ENCODE results near the gene NR2E3.

NR2E3 gene

DNA sequence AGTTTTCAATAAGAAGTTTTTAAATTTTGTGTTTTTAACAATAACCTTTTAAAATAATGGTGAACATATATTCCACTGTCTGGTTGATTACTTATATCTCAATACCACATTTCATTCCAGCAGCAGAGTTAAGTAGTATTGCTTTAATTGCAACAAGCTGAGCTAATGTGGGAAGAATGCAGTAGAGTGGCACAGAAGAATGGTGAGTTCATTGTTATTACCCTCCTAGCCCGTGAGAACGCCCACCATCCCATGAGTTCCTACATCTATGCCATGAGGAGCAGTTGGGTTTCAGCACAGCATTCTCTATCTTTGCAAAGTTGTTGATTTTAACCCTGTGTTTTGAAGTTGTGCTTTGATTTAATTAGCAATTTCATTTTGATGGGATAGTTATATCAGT is 17.8 kb upstream of the NR2E3 start:
- DNase-seq = no peak

GRCh38 chr15:71798641-71799040 is 11.7 kb upstream of the NR2E3 start:
- no peak for DNase-seq

DNA sequence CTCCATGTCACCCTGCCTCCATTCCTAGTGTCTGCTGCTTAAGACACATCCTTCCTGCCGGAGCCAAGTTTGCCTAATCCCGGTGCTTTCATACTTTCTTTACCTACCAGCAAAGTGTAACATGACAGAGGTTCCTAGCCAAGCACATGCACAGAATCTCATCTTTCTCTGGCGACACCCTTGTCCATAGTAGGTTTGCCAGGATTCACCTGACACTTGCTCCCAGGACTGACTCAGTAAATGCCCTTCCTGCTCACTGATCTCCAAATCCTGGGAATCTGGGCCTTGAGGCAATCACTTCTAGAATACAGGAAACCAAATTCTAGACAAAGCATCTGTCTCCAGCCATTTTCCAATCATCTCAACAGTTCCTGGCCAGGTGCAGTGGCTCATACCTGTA is 10.2 kb upstream of the NR2E3 start:
- no peak for DNase-seq

- DNase-seq = peak; percentile 53
Measured at GRCh38 chr15:71800835-71801745, 9.3 kb upstream of the NR2E3 start.

GRCh38 chr15:71801935-71802655 is 8.3 kb upstream of the NR2E3 start:
- DNase-seq = no peak

DNA sequence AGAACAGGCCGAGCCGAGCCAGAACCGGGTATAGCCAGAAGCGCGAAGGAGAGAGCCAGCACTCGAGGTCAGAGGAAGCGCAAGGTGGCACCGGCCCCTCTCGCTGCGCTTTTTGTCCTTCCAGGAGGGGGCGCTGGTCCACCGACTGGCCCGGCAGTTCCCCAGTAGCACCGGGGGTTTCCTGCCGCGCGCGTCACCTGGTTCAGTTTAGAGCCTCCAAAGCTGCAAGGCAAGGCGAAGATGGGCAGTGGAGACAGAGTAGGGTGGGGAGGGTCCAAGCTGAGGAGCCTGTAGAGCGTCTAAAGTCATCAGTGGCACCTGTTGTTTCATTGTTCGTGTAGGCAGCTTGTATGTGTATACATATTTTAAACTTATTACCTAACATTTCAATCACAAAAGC is 7.6 kb upstream of the NR2E3 start:
- DNase-seq = peak; percentile 27

DNA sequence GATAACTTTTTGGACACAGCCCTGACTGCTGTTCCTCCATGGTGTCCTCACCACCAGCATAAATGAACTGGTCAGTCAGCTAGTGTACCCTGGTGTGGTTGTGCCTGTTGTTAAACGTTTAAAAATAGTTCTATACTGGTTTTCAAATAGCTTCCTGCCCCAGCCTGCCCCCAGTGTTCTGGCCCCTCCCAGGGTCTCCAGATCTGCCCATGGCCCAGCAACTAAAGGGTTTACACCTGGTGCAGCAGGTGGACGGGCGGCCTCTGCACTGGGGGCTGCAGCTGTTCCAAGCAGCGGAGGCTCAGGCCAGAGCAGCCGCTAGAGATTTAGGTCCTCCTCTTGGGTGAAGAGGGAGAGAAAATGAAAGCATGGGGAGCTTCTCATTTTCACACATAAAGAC is 6.1 kb upstream of the NR2E3 start:
- DNase-seq = no peak

DNA sequence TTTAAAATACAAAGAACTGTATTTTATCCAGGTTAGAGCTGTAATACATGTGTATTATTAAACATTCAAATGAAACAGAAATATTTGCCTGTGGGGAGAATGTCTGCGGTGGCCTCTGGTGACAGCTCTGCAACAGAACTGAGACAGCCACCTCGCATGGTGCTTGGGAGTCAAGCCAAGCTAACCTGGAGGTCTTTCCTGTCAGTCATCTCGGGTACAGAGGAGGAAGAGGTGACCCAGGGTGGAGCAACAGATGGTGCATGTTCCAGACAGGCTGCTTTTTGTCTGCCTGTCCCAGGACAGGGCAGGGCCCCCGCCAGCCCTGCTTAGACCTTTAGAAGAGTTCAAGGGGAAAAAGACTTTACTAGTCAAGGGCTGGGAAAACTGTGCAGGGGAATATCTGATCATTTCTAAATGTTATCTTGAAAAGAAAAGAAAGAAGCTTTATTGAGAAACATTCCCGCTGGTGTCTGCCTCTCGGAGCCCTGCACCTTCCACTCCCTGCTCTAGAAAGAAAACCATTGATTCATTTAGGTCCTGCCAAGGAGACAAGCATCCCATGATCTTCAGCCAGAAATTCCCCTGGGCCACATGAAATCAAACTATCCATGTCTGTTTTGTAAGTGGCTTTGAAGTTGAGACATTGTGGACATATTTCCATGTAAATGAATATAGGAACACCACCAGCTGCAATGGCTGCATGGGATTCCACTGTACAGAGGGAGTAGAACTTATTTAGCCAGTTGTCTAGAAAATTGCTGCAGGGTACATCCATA is 5.5 kb upstream of the NR2E3 start:
- no peak for DNase-seq

DNA sequence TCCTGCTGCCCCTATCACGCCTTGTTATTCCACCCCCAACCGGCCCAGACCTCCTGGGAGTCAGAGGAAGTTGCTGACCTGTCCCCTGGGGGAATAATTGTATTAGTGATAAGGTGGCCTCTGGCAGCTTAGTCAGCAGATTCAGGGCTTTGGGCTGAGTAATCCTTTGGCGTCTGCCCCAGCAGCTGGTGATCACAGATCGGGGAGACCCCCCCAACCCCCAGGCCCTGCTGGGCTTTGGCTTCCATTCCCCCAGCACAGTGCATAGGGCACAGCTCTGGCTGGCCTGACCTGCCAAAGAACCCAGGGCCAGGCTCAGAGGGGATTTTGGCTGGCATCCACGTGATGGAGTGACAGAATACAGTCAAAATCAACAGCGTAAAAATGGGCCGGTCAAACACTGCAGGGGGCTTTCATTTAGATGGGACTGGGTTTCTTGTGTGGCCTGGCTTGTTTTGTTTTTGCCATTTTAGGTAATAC is 3.9 kb upstream of the NR2E3 start:
- no peak for DNase-seq

- no peak for DNase-seq
Measured at GRCh38 chr15:71807125-71807629, 3.2 kb upstream of the NR2E3 start.

DNA sequence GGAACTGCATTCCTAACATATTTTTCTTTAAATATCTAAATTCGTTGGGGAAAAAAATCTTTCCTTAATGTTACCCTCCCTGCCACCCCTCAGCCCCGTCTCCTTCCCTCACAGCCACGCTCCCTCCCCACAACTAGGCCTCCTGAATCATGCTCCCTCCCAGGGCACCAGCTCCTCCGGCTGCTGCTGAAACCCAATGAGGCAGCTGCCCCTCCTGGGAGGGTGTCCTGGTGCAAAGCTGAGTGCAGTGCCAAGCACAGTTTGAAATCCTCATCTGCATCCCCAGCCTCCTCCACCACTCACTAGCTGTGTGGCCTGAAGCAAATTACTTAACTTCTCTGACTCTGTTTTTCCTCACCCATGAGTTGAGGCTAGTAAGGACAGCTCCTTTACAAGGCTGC is 2.7 kb upstream of the NR2E3 start:
- no peak for DNase-seq

- no peak for DNase-seq
Measured at GRCh38 chr15:71808311-71809020, 1.9 kb upstream of the NR2E3 start.

- no peak for DNase-seq
Measured at GRCh38 chr15:71809346-71809745, 1.0 kb upstream of the NR2E3 start.

DNA sequence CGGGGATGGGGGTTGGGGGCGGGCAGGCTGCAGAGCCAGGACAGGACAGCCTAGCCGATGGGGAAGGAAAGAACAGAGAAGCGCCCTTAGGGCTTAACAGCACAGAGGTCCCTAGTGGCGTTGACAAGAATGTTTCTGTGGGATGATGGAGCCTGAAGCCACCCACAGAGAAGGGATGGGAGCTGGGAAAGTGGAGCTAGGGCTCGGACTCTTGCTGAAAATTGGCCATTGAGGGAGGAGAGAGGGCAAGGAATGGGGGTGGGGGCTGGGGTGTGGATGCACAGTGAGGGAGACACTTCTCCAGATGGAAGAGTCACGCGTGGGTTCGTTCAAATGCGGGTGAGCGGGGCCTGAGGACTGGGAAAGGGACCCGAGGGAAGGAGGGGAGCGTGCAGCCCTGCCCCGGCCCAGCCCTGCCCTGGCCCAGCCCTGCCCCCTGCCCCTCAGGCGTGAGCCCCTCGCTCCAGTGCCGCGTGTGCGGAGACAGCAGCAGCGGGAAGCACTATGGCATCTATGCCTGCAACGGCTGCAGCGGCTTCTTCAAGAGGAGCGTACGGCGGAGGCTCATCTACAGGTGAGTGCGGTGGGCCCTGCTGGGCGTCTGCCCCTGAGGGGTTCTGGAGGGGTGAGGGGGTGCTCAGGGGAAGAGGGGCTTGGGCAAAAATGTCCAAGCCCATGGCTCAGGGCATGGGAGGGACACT is 832 bp downstream of the NR2E3 start:
- DNase-seq = no peak

GRCh38 chr15:71811752-71812735 is 1.7 kb downstream of the NR2E3 start:
- no peak for DNase-seq

- DNase-seq = no peak
Measured at GRCh38 chr15:71812966-71813722, 2.8 kb downstream of the NR2E3 start.

DNA sequence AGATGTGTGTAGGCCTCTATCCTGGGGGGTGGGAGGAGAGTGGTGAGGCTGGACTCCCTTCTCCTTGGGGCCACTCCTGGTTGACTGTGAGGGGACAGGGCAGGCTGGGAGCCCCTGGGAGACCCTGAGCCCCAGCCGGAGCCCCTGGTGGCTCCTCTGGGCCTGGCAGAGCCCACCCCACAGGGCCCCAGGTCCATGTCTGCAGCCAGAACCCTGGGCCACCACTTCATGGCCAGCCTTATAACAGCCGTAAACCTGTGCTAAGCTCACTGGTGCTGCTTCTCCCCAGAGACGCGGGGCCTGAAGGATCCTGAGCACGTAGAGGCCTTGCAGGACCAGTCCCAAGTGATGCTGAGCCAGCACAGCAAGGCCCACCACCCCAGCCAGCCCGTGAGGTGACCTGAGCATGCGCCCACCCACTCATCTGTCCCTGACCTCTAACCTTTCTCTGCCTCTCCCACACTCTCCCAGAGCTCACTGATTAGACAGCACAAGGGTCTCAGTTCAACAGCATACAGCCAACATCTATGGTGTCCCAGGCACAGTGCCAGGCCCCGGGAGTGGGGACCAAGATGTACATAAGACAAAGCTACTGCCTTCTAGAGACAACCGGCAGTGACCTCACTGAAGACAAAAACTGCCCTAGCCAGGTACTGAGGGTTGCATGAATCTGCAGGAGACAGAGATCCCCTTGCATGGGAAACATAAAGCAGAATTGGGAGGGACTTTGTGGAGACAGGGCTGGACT is 3.5 kb downstream of the NR2E3 start:
- DNase-seq = no peak

GRCh38 chr15:71815301-71815700 is 4.9 kb downstream of the NR2E3 start:
- no peak for DNase-seq

- no peak for DNase-seq
Measured at GRCh38 chr15:71817351-71817750, 7.0 kb downstream of the NR2E3 start.
